Loucy (cell line): ENCODE measurements around the gene DHX32.
"Not testable (repeated sequence)": the region's sequence is repeated elsewhere in the genome, so short reads cannot be mapped to it uniquely, and the experiment has no call there.

Experiments used
- H2AFZ ChIP-seq: fragments of 200-600 bp; sonication (generic); 2 replicates; pipeline ENCODE4 v1.6.0; 2016; ENCODE audit warnings: antibody characterized with exemption, mild to moderate bottlenecking, low read length, moderate library complexity
- H3F3A ChIP-seq: fragments of 200-600 bp; 2 replicates; pipeline ENCODE4 v1.6.0; 2016; ENCODE audit warnings: antibody characterized with exemption, low read depth, mild to moderate bottlenecking
- H3K27me3 ChIP-seq: fragments of 200-600 bp; sonication (generic); 2 replicates; pipeline ENCODE4 v1.6.1; 2014; ENCODE audit warnings: low read length, mild to moderate bottlenecking; ENCODE audit not compliant: insufficient read depth, poor library complexity, severe bottlenecking
- H3K36me3 ChIP-seq: fragments of 200-600 bp; sonication (generic); 2 replicates; pipeline ENCODE4 v1.6.1; 2016; ENCODE audit warnings: low read length; ENCODE audit not compliant: insufficient read depth
- H3K4me1 ChIP-seq: fragments of 200-600 bp; sonication (generic); 2 replicates; pipeline ENCODE4 v1.5.1; 2014; ENCODE audit warnings: low read length, mild to moderate bottlenecking; ENCODE audit not compliant: insufficient read depth, poor library complexity, severe bottlenecking
- H3K4me2 ChIP-seq: fragments of 200-600 bp; sonication (generic); 2 replicates; pipeline ENCODE4 v1.6.0; 2014; ENCODE audit warnings: antibody characterized with exemption, low read length, low read depth, mild to moderate bottlenecking; ENCODE audit not compliant: poor library complexity, severe bottlenecking
- H3K4me3 ChIP-seq: fragments of 200-600 bp; sonication (generic); 2 replicates; pipeline ENCODE4 v1.5.1; 2014; ENCODE audit warnings: low read length, mild to moderate bottlenecking, mixed read lengths; ENCODE audit not compliant: poor library complexity, severe bottlenecking
- H3K79me2 ChIP-seq: fragments of 200-600 bp; sonication (generic); 2 replicates; pipeline ENCODE4 v1.6.1; 2014; ENCODE audit warnings: low read length; ENCODE audit not compliant: insufficient read depth
- H3K9ac ChIP-seq: fragments of 200-600 bp; sonication (generic); 2 replicates; pipeline ENCODE4 v1.6.0; 2014; ENCODE audit warnings: mild to moderate bottlenecking, low read depth, low read length, moderate library complexity; ENCODE audit not compliant: poor library complexity, severe bottlenecking
- H3K9me2 ChIP-seq: fragments of 200-600 bp; sonication (generic); replicated peaks from 2 replicates; pipeline ENCODE4 v1.6.1; 2016; ENCODE audit warnings: low read depth, low read length, mixed read lengths
- H3K9me3 ChIP-seq: fragments of 200-600 bp; sonication (generic); 2 replicates; pipeline ENCODE4 v1.6.1; 2014; ENCODE audit warnings: mild to moderate bottlenecking, antibody characterized with exemption, low read length, low read depth; ENCODE audit not compliant: insufficient read depth
- H4K20me1 ChIP-seq: fragments of 200-600 bp; sonication (generic); 2 replicates; pipeline ENCODE4 v1.6.0; 2014; ENCODE audit warnings: antibody characterized with exemption, low read length, mild to moderate bottlenecking; ENCODE audit not compliant: insufficient read depth, poor library complexity, severe bottlenecking

Gene DHX32

DNA sequence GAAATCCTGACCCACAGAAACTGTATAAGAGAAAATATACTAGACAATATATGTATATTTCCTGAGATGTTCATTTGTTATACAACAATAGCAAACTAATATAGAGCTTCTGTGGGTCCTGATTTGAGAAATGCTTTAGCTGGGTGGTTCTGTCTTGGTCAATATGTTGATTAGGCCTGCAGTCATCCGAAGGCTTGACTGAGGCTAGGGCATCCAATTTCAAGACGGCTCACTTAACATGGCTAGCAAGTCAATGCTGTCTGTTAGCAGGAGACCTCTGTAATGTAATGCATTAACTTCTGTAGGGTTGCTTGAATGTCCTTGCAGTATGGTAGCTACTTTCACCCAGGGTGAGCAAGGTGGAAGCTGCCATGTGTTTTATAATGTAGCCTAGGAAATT lies 27.7 kb upstream of the DHX32 start:
- H4K20me1 ChIP-seq, H3K4me3 ChIP-seq, H3K9me3 ChIP-seq, H3K4me2 ChIP-seq, H3K27me3 ChIP-seq, H3K4me1 ChIP-seq, H3K9me2 ChIP-seq, H3K9ac ChIP-seq, H2AFZ ChIP-seq, H3F3A ChIP-seq, H3K36me3 ChIP-seq, H3K79me2 ChIP-seq: not testable (repeated sequence)

DNA sequence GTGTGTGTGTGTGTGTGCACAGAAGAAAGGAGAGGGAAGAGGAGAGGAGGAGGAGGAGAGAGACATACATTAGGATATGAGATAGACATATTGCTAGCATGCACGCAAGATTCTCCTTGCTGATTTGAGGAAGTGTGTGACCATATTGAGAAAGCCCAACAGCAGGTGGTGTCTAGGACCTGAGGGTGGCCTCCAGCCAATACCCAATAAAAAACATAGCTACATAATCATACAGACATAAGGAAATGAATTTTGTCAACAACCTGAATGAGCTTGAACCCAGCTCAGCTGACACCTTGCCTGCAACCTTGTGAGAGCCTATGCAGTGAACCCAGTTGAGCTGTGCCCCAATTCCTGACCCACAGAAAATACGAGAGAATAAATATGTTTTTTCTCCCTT lies 26.5 kb upstream of the DHX32 start:
- H3K4me3 ChIP-seq, H3K79me2 ChIP-seq, H3F3A ChIP-seq, H4K20me1 ChIP-seq, H3K4me1 ChIP-seq, H3K9me2 ChIP-seq, H3K9me3 ChIP-seq, H3K36me3 ChIP-seq, H3K4me2 ChIP-seq, H3K27me3 ChIP-seq, H2AFZ ChIP-seq, H3K9ac ChIP-seq: not testable (repeated sequence)

DNA sequence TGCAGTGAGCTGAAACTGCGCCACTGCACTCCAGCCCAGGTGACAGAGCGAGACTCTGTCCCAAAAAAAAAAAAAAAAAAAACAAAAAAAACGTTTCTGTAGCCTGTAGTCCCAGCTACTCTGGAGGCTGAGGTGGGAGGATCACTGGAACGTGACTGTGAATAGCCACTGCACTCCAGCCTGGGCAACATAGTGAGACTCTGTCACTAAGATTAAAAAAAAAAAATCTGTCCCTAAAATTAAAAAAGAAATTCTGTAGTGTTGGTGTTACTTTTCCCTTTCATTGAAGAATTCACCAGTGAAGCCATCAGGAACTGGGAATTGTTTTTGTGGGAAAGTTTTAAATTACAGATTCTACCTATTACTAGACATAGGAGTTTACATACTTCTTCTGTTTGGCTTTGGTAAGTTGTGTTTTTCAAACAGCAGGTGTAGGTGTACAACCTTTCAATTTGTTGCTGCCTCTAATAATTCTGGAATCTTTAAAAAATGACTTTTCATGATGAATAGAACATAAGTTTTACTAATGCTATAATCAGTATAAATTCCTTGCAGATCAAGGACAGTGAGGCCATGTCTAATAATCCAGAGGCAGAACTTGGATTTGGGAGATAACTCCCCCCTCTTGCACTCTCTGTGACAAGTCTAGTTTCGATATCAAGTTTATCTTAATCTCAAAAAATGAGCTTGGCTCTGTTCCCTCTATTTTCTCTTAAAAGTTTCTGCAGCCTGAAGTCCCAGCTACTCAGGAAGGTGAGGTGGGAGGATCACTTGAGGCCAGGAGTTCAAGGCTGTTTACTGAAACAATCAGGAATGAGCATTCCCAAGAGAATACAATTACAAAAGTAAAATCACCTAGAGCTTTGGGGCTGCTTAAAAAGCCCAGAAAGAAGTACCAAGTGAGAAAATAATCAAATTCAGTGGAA lies 24.2 kb upstream of the DHX32 start:
- H3K4me1 ChIP-seq, H3K9me2 ChIP-seq, H3K79me2 ChIP-seq, H3K36me3 ChIP-seq, H3F3A ChIP-seq, H3K27me3 ChIP-seq, H3K9ac ChIP-seq, H3K9me3 ChIP-seq, H3K4me3 ChIP-seq, H4K20me1 ChIP-seq, H3K4me2 ChIP-seq, H2AFZ ChIP-seq: not testable (repeated sequence)

DNA sequence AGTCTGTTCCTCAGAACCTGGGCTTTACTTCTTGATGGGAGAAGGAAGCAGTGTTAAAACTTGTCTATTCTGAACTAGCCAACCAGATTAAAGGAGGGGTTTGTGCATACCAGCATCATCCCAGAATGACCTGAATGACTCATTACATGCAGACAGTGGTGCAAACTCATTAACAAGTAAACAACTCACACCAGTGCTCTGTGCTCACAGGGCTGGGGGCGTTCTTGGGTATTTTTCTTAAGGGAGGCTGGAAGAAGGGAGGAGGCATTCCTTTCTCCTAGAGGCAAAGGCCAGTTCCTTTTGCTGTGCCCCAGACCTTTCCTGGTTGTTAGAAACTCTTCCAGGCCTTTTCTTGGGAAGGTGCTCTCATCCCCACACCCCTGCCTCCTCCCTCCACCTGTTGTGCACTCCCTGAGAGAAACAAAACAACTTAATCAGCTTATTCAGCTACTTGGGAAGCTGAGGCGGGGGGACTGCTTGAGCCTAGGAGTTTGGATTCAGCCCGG lies 22.1 kb upstream of the DHX32 start:
- H3K9ac ChIP-seq, H3K9me2 ChIP-seq, H3K4me2 ChIP-seq, H2AFZ ChIP-seq, H4K20me1 ChIP-seq, H3K4me3 ChIP-seq, H3F3A ChIP-seq, H3K4me1 ChIP-seq, H3K79me2 ChIP-seq, H3K9me3 ChIP-seq, H3K27me3 ChIP-seq, H3K36me3 ChIP-seq: not testable (repeated sequence)

DNA sequence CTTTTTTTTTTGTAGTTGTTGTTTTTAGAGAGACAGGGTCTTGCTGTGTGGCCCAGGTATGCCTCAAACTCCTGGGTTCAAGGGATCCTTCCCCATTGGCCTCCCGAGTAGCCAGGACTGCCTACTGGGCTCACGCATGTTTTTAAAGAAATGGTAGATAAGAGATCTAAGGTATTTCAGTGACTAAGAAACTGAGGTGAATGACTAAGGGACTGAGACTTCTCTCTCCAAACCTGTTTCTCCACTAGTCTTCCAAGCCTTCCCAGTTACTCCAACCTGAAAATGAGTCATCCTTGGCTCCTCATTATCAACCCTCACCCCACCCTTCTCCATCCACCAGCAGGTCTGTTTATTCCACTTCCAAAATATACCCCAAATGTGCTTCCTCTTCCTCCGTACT lies 19.9 kb upstream of the DHX32 start:
- not testable (repeated sequence) for H3K4me1 ChIP-seq, H3K27me3 ChIP-seq, H3K4me2 ChIP-seq, H3F3A ChIP-seq, H3K36me3 ChIP-seq, H2AFZ ChIP-seq, H3K9me2 ChIP-seq, H3K4me3 ChIP-seq, H4K20me1 ChIP-seq, H3K79me2 ChIP-seq, H3K9me3 ChIP-seq, H3K9ac ChIP-seq

DNA sequence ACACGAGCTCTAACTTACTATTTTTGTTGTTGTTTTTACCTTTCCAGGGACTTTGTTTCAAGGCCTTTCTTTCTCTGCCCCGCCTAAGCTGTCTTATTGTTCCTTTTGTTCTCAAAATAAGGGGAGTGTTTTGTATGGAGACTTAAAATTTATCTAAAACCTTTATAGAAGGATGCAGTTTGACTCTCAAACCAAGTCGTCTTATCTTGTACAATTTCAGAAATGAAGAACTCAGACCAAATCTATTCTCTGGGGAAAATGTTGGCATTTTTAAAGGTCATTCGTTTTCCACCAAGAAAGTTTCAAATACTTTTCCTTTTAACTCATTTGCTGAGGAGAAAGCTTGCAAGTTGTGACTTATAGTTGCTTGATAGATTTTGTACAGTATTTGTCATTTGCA lies 16.2 kb upstream of the DHX32 start:
- H3K4me3 ChIP-seq, H3K9ac ChIP-seq, H3K9me2 ChIP-seq, H2AFZ ChIP-seq, H3K27me3 ChIP-seq, H3F3A ChIP-seq, H3K4me1 ChIP-seq, H4K20me1 ChIP-seq, H3K9me3 ChIP-seq, H3K36me3 ChIP-seq, H3K79me2 ChIP-seq, H3K4me2 ChIP-seq: not testable (repeated sequence)

DNA sequence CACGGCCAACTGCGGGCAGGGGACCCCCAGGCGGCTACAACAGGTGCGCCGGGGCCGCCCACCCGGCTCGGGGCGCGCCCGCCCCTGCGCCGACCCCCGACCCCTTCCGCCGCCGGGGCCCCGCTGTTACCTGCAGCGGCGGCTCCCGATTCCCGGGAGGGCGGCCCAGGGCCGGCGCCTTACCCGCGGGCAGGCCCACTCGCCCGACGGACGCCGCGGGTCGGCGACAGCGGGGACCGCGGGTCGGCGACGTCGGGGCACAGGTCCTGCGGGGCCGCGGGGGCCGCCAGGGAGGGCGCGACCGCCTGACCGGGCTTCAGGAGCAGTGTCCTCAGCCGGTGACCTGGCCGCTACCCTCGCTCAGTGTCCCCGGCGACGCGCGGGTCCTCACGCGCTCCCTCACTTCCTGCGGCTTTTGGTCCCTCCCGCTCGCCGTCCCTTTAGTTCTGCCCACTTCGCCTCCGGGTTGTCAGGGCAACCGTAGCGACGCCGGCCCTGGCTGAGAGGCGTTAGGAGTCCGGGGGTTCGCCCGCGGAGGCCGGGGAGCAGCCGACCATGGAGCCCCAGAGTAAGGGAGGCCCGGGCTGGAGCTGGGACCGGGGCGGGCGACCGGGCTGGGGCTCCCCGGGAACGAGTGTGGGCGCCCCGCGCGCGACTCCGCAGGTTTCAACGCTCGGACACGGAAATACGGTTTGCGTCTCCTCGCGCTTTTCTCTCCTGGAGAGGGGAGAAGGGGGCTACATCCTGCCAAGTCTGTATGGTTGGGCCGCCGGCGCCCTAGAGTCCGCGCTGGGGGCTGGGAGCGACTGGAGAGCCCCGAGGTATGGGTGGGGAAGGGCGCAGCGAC lies 15.2 kb upstream of the DHX32 start, which contains the start of gene FANK1:
Gene FANK1, plus strand, starts transcription at position 477 of the 847 bp plus-strand sequence. Its CDS starts 79 bp downstream, at position 556.
- not testable (repeated sequence) for H3K36me3 ChIP-seq, H3K4me3 ChIP-seq, H2AFZ ChIP-seq, H3K9me3 ChIP-seq, H3K79me2 ChIP-seq, H3K4me1 ChIP-seq, H3K27me3 ChIP-seq, H3F3A ChIP-seq, H3K4me2 ChIP-seq, H3K9me2 ChIP-seq, H3K9ac ChIP-seq, H4K20me1 ChIP-seq
